VCaP (cell line): ENCODE data around the gene TPM4.

Source experiments
- H3K27ac ChIP-seq: fragments of 450-650 bp; 2 replicates; pipeline ENCODE4 v1.5.1; 2017
- CTCF ChIP-seq: fragments of 450-650 bp; conservative IDR thresholded peaks from 2 replicates; pipeline ENCODE4 v1.5.1; 2017; ENCODE audit warnings: mild to moderate bottlenecking, moderate library complexity

The TPM4 gene

GRCh38 chr19:16052353-16052752 is 23.9 kb upstream of the TPM4 start:
- no peak overlapping the region for H3K27ac ChIP-seq
- TF ChIP-seq CTCF: no peak

GRCh38 chr19:16057062-16057461 is 19.2 kb upstream of the TPM4 start:
- H3K27ac ChIP-seq: no peak overlapping the region
- TF ChIP-seq CTCF: no peak

GRCh38 chr19:16060294-16060693 is 16.0 kb upstream of the TPM4 start:
- H3K27ac ChIP-seq: peak overlapping the region; percentile 48
- TF ChIP-seq CTCF: no peak

- no peak overlapping the region for H3K27ac ChIP-seq
- TF ChIP-seq CTCF: no peak
Measured at GRCh38 chr19:16061943-16062342, 14.4 kb upstream of the TPM4 start.

- TF ChIP-seq CTCF: peak; percentile 92
Measured at GRCh38 chr19:16062789-16063188, 13.5 kb upstream of the TPM4 start.

GRCh38 chr19:16064209-16064889 is 11.9 kb upstream of the TPM4 start:
- H3K27ac ChIP-seq: no peak overlapping the region
- TF ChIP-seq CTCF: no peak

More at GRCh38 chr19:16062789-16063188, 13.5 kb upstream of the TPM4 start:
- no peak overlapping the region for H3K27ac ChIP-seq

- TF ChIP-seq CTCF: peak; percentile 69
- H3K27ac ChIP-seq: peak overlapping the region; percentile 97
Measured at GRCh38 chr19:16066611-16067104, 9.6 kb upstream of the TPM4 start.
